GM23338 (cell line): Measurements from ENCODE around the gene SPHK1. TPM values are rescaled to one million over a fixed set of nuclear protein-coding genes. Genes with fewer than 3 reads are reported as not detected.
A peak's percentile ranks its signal among the peaks of the same experiment; 100 is the strongest.

ENCODE experiments used
- ATAC-seq: fragments of 200-7000 bp; cut with Tn5 transposase; 3 replicates; pipeline ENCODE4 v1.9.1; 2020
- DNase-seq: peaks from one replicate; pipeline ENCODE4 v3.0.0-alpha.2; 2015; ENCODE audit warnings: low spot score
- H2AFZ ChIP-seq: fragments of 200-600 bp; sonication (generic); 2 replicates; pipeline ENCODE4 v1.8.0; 2016; ENCODE audit warnings: antibody characterized with exemption, mild to moderate bottlenecking, moderate library complexity
- H3F3A ChIP-seq: fragments of 200-600 bp; sonication (generic); replicated peaks from 2 replicates; pipeline ENCODE4 v1.8.0; 2017; ENCODE audit warnings: antibody characterized with exemption, mixed run types, low read depth
- H3K27ac ChIP-seq: fragments of 200-600 bp; sonication (generic); 2 replicates; pipeline ENCODE4 v1.6.1; 2016; ENCODE audit warnings: low read depth
- H3K27me3 ChIP-seq: fragments of 200-600 bp; sonication (generic); 2 replicates; pipeline ENCODE4 v1.8.0; 2016; ENCODE audit warnings: mild to moderate bottlenecking, mixed run types, moderate library complexity; ENCODE audit not compliant: insufficient read depth
- H3K36me3 ChIP-seq: fragments of 200-600 bp; sonication (generic); 2 replicates; pipeline ENCODE4 v1.8.0; 2016; ENCODE audit warnings: mild to moderate bottlenecking; ENCODE audit not compliant: insufficient read depth
- H3K4me1 ChIP-seq: fragments of 200-600 bp; sonication (generic); 2 replicates; pipeline ENCODE4 v1.8.0; 2016; ENCODE audit warnings: mild to moderate bottlenecking, moderate library complexity; ENCODE audit not compliant: insufficient read depth
- H3K4me2 ChIP-seq: fragments of 200-600 bp; sonication (generic); 2 replicates; pipeline ENCODE4 v1.7.1; 2017; ENCODE audit warnings: mixed run types
- H3K4me3 ChIP-seq: fragments of 200-600 bp; sonication (generic); 2 replicates; pipeline ENCODE4 v1.6.1; 2016; ENCODE audit warnings: mixed run types
- H3K79me2 ChIP-seq: fragments of 200-600 bp; sonication (generic); replicated peaks from 2 replicates; pipeline ENCODE4 v1.8.0; 2017; ENCODE audit warnings: mild to moderate bottlenecking; ENCODE audit not compliant: insufficient read depth
- H3K9me2 ChIP-seq: fragments of 200-600 bp; sonication (generic); 2 replicates; pipeline ENCODE4 v1.8.0; 2017; ENCODE audit not compliant: insufficient read depth
- H4K20me1 ChIP-seq: fragments of 200-600 bp; sonication (generic); replicated peaks from 2 replicates; pipeline ENCODE4 v1.8.0; 2017; ENCODE audit warnings: mild to moderate bottlenecking; ENCODE audit not compliant: insufficient read depth
- H3K27ac Mint-ChIP-seq: 2 replicates; pipeline ENCODE4 v1.8.0; 2020; ENCODE audit warnings: inconsistent platforms, mild to moderate bottlenecking, moderate library complexity, mixed read lengths
- H3K27me3 Mint-ChIP-seq: 3 replicates; pipeline ENCODE4 v1.8.0; 2022; ENCODE audit warnings: low read depth, mild to moderate bottlenecking, moderate library complexity, mixed read lengths, inconsistent platforms; ENCODE audit not compliant: insufficient read depth, poor library complexity
- H3K36me3 Mint-ChIP-seq: 3 replicates; pipeline ENCODE4 v1.8.0; 2021; ENCODE audit warnings: low read depth, mild to moderate bottlenecking, inconsistent platforms, moderate library complexity, mixed read lengths
- H3K4me1 Mint-ChIP-seq: 3 replicates; pipeline ENCODE4 v1.8.0; 2020; ENCODE audit warnings: mild to moderate bottlenecking, inconsistent platforms, mixed read lengths
- H3K4me3 Mint-ChIP-seq: 3 replicates; pipeline ENCODE4 v1.8.0; 2021; ENCODE audit warnings: moderate library complexity, mild to moderate bottlenecking, inconsistent platforms, mixed read lengths
- H3K9me3 Mint-ChIP-seq: 3 replicates; pipeline ENCODE4 v1.8.0; 2020; ENCODE audit warnings: moderate library complexity, mild to moderate bottlenecking, inconsistent platforms, mixed read lengths
- CREB1 ChIP-seq: fragments of 250-450 bp; sonication (Bioruptor Pico); IDR thresholded peaks from 2 replicates; pipeline ENCODE4 v1.5.0; 2020; ENCODE audit warnings: low read depth, mild to moderate bottlenecking, moderate library complexity
- CTCF ChIP-seq, 2 experiments: fragments of 200-600 bp in 1 of 2; sonication (generic) in 1 of 2; conservative IDR thresholded peaks; 2 replicates each; pipeline versions ENCODE4 v1.5.1 to v1.6.1; 2016 to 2017; ENCODE audit warnings: antibody characterized with exemption in 2 of 2, low read depth in 2 of 2, mild to moderate bottlenecking in 2 of 2, moderate library complexity in 1 of 2
- EZH2 ChIP-seq: fragments of 200-600 bp; sonication (generic); IDR thresholded peaks from one replicate; pipeline ENCODE4 v1.8.0; 2017; ENCODE audit warnings: antibody characterized with exemption, mild to moderate bottlenecking, low read depth; ENCODE audit not compliant: unreplicated experiment
- EZH2phosphoT487 ChIP-seq: fragments of 200-600 bp; sonication (generic); IDR thresholded peaks from one replicate; pipeline ENCODE4 v1.8.1; 2018; ENCODE audit warnings: antibody characterized with exemption; ENCODE audit not compliant: unreplicated experiment
- JUNB ChIP-seq: IDR thresholded peaks from one replicate; pipeline ENCODE4 v1.6.1; 2016; ENCODE audit warnings: antibody characterized with exemption; ENCODE audit not compliant: unreplicated experiment
- NANOG ChIP-seq: IDR thresholded peaks from 2 replicates; pipeline ENCODE4 v1.6.1; 2016; ENCODE audit warnings: antibody characterized with exemption, borderline replicate concordance
- POLR2AphosphoS5 ChIP-seq: IDR thresholded peaks from 2 replicates; pipeline ENCODE4 v1.6.1; 2016; ENCODE audit warnings: antibody characterized with exemption, low read depth
- REST ChIP-seq: IDR thresholded peaks from one replicate; pipeline ENCODE4 v1.6.1; 2018; ENCODE audit warnings: antibody characterized with exemption; ENCODE audit not compliant: unreplicated experiment
- STAT1 ChIP-seq: IDR thresholded peaks from one replicate; pipeline ENCODE4 v1.6.1; 2016; ENCODE audit warnings: antibody characterized with exemption; ENCODE audit not compliant: unreplicated experiment
- ZNF114 ChIP-seq: fragments of 250-450 bp; sonication (Bioruptor Pico); IDR thresholded peaks from 2 replicates; pipeline ENCODE4 v1.5.0; 2020; ENCODE audit warnings: mild to moderate bottlenecking, moderate library complexity
- ZNF331 ChIP-seq: fragments of 250-450 bp; sonication (Bioruptor Pico); IDR thresholded peaks from 2 replicates; pipeline ENCODE4 v1.5.0; 2020; ENCODE audit warnings: low read depth, mild to moderate bottlenecking, moderate library complexity
- ZNF462 ChIP-seq: fragments of 250-450 bp; sonication (Bioruptor Pico); IDR thresholded peaks from 2 replicates; pipeline ENCODE4 v1.5.0; 2020; ENCODE audit warnings: mild to moderate bottlenecking, moderate library complexity
- polyA plus RNA-seq: library from polyadenylated mRNA; unstranded; fragments of >200 nt; fragmentation: Nextera tagmentation; extraction: Ambion mirVana; gene quantifications from 2 replicates; pipeline ENCODE4 v1.2.1, GENCODE V29; 2016
- total RNA-seq: library from RNA; depleted of rRNA; stranded (reverse); fragments of >200 nt; shearing (Covaris generic); gene quantifications from 2 replicates; pipeline ENCODE4 v1.2.3, GENCODE V29; 2014
- TF ChIP-seq, protein P1 (sequence below): IDR thresholded peaks from 2 replicates; pipeline ENCODE4 v1.6.1; 2016; ENCODE audit warnings: antibody characterized with exemption

The SPHK1 gene
- total and polyA plus RNA-seq, 2 experiments from 2014 or later: 1.3 to 3.2 TPM

DNA sequence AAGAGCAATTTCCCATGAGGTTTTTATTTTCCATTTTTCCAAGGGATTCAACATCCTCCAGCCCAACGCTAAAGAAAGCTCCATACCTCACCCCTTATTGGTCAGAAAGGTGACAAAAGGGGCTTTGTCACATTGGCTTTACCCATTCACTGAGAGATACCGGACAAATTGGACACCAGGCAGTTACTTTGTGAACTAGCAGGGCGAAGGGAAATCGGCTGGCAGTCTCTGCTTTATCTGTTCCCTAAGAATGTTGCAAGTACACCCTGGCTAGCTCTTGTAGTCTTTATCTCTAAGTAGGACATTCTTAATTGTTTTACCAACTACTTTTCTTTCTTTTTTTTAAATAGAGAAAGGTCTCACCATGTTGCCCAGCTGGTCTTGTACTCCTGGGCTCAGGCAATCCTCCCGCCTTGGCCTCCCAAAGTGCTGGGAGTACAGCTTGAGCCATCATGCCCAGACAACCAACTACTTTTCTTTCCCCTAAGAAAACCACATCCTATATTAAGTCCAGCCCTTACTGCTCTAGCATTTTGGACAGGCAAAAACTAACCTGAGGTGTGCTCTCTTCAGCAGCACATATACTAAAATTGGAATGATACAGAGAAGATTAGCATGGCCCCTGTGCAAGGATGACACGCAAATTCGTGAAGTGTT, 47.5 kb upstream of the SPHK1 start:
- Histone ChIP-seq H3K4me2 (no peak overlapping the region), H4K20me1 (no peaks in the 10 kb centered on the region; the same call in 1 of the 2 replicates), H3K27me3 (no peaks in the 10 kb centered on the region), H3K9me2 (no peaks in the 10 kb centered on the region), H2AFZ (no peak overlapping the region), H3K4me1 (no peaks in the 10 kb centered on the region), H3F3A (no peaks in the 10 kb centered on the region), H3K27ac (peak overlapping the region; percentile 45; the same call in 1 of the 2 replicates), H3K4me3 (no peak overlapping the region), H3K79me2 (peaks cover 43% of the 10 kb centered on the region; the same call in 1 of the 2 replicates), H3K36me3 (no peaks in the 10 kb centered on the region)
- ATAC-seq (no peak), DNase-seq (no peak)
- Mint-ChIP-seq H3K9me3 (no peaks in the 10 kb centered on the region), H3K27ac (no peak overlapping the region), H3K4me3 (no peak overlapping the region), H3K4me1 (no peaks in the 10 kb centered on the region), H3K36me3 (peaks cover 10% of the 10 kb centered on the region; the same call in 2 of the 3 replicates), H3K27me3 (no peaks in the 10 kb centered on the region)
- TF ChIP-seq, protein P1, sequence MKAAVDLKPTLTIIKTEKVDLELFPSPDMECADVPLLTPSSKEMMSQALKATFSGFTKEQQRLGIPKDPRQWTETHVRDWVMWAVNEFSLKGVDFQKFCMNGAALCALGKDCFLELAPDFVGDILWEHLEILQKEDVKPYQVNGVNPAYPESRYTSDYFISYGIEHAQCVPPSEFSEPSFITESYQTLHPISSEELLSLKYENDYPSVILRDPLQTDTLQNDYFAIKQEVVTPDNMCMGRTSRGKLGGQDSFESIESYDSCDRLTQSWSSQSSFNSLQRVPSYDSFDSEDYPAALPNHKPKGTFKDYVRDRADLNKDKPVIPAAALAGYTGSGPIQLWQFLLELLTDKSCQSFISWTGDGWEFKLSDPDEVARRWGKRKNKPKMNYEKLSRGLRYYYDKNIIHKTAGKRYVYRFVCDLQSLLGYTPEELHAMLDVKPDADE: no peak
- TF ChIP-seq EZH2: no peak
- TF ChIP-seq ZNF462 (CRISPR knock-in tag): no peak
- no peak for TF ChIP-seq JUNB
- TF ChIP-seq ZNF114 (CRISPR knock-in tag): no peak
- no peak for TF ChIP-seq POLR2AphosphoS5
- no peak for TF ChIP-seq EZH2phosphoT487
- TF ChIP-seq ZNF331 (CRISPR knock-in tag): no peak
- TF ChIP-seq NANOG: no peak
- TF ChIP-seq REST: no peak
- no peak for TF ChIP-seq CTCF (conservative IDR thresholded peaks at IDR 0.05; ENCODE audit: low read depth in 2 of 2)
- no peak for TF ChIP-seq STAT1
- no peak for TF ChIP-seq CREB1 (CRISPR knock-in tag)
